Measurements from ENCODE around the gene MTHFD2.

GRCh38 chr2:74181739-74182138 is 16.7 kb upstream of the MTHFD2 start:
- TF ChIP-seq, protein P1, sequence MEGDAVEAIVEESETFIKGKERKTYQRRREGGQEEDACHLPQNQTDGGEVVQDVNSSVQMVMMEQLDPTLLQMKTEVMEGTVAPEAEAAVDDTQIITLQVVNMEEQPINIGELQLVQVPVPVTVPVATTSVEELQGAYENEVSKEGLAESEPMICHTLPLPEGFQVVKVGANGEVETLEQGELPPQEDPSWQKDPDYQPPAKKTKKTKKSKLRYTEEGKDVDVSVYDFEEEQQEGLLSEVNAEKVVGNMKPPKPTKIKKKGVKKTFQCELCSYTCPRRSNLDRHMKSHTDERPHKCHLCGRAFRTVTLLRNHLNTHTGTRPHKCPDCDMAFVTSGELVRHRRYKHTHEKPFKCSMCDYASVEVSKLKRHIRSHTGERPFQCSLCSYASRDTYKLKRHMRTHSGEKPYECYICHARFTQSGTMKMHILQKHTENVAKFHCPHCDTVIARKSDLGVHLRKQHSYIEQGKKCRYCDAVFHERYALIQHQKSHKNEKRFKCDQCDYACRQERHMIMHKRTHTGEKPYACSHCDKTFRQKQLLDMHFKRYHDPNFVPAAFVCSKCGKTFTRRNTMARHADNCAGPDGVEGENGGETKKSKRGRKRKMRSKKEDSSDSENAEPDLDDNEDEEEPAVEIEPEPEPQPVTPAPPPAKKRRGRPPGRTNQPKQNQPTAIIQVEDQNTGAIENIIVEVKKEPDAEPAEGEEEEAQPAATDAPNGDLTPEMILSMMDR (IDR thresholded peaks at IDR 0.05), result no peak
- TF ChIP-seq POLR2A (IDR thresholded peaks at IDR 0.05), result no peak
